Muscle of leg (tissue), 11 donors: ENCODE data around the gene AGBL4. TPM values are rescaled to one million over a fixed set of nuclear protein-coding genes. Genes with fewer than 3 reads are reported as not detected.
"Not testable (repeated sequence)": the region's sequence is repeated elsewhere in the genome, so short reads cannot be mapped to it uniquely, and the experiment has no call there.

Experiments
- DNase-seq: peaks from one replicate; pipeline ENCODE4 v3.0.0; 2013
- H3K27ac ChIP-seq: one replicate; pipeline ENCODE4 v1.5.1; 2013; ENCODE audit warnings: mild to moderate bottlenecking, low read length, control low read depth
- H3K27me3 ChIP-seq: one replicate; pipeline ENCODE4 v1.6.1; 2013; ENCODE audit warnings: low read length; ENCODE audit not compliant: control insufficient read depth, insufficient read depth
- H3K36me3 ChIP-seq: one replicate; pipeline ENCODE4 v1.6.1; 2013; ENCODE audit warnings: low read length; ENCODE audit not compliant: control insufficient read depth, insufficient read depth
- H3K4me1 ChIP-seq: one replicate; pipeline ENCODE4 v1.6.1; 2013; ENCODE audit warnings: low read length; ENCODE audit not compliant: control insufficient read depth, insufficient read depth
- H3K4me3 ChIP-seq: one replicate; pipeline ENCODE4 v1.5.1; 2013; ENCODE audit warnings: low read length, control low read depth
- H3K9me3 ChIP-seq: replicated peaks from 2 replicates; pipeline ENCODE4 v1.6.1; 2013; ENCODE audit warnings: low read depth, low read length; ENCODE audit not compliant: control insufficient read depth
- WGBS: methylation state at CpG from one replicate; pipeline ENCODE4 v1.1.5; 2013; ENCODE audit warnings: missing lambda C conversion rate; ENCODE audit not compliant: insufficient coverage; 5-methylcytosine and 5-hydroxymethylcytosine counted together
- polyA plus RNA-seq, 8 donors: library from polyadenylated mRNA; unstranded; fragments of 120-200 nt; gene quantifications; one replicate each; pipeline versions ENCODE4 v1.2.1 to v1.2.3, GENCODE V29; 2013; ENCODE audit warnings: inconsistent platforms in 1 of 8, low replicate concordance in 1 of 8; ENCODE audit not compliant: insufficient read length in 8 of 8, insufficient read depth in 1 of 8
- total RNA-seq: library from RNA; stranded (reverse); fragments of 120-200 nt; gene quantifications from one replicate; pipeline ENCODE4 v1.2.4, GENCODE V29; 2013

AGBL4 gene
- total and polyA plus RNA-seq, 9 donors: 0.05 to 0.50 (median 0.18) TPM

GRCh38 chr1:49016030-49016977, 1007.5 kb downstream of the AGBL4 start:
- Histone ChIP-seq H3K27me3 (no peaks in the 10 kb centered on the region), H3K4me3 (no peak overlapping the region), H3K27ac (no peak overlapping the region), H3K4me1 (no peaks in the 10 kb centered on the region), H3K36me3 (no peaks in the 10 kb centered on the region), H3K9me3 (no peaks in the 10 kb centered on the region)
- DNase-seq: no peak
- WGBS: 60% methylated on average over 4 of the region's 5 CpGs

DNA sequence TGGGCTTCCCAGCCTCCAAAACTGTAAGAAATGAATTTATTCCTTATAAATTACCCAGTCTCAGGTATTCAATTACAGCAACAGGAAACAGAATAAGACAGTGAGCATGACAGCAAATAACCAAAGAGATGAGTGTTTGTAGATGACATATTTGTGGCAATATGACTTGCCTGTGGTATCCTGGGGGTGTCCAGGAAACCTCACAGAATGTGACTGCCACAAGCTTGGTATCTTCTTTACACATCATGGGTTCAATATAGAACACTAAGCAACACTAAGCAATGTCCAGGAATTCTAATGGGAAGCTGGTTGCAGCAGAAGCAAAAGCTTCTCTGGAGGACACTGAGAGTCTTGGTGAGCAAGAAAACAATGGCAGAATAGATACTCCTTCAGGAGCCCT, 1010.7 kb downstream of the AGBL4 start:
- Histone ChIP-seq H3K27me3 (no peaks in the 10 kb centered on the region), H3K9me3 (no peaks in the 10 kb centered on the region), H3K27ac (no peak overlapping the region), H3K36me3 (no peaks in the 10 kb centered on the region), H3K4me1 (no peaks in the 10 kb centered on the region), H3K4me3 (no peak overlapping the region)
- DNase-seq: no peak

- H3K9me3 ChIP-seq, H3K27me3 ChIP-seq, H3K4me3 ChIP-seq, H3K4me1 ChIP-seq, H3K36me3 ChIP-seq, DNase-seq, H3K27ac ChIP-seq: not testable (repeated sequence)
- 94% methylated on average over 5 of the region's 10 CpGs for WGBS
Measured at GRCh38 chr1:49002981-49003380, 1020.8 kb downstream of the AGBL4 start.

- no peaks in the 10 kb centered on the region for H3K4me1 ChIP-seq
- WGBS: 77% methylated on average over 2 of the region's 3 CpGs
- no peak overlapping the region for H3K4me3 ChIP-seq
- no peaks in the 10 kb centered on the region for H3K36me3 ChIP-seq
- no peaks in the 10 kb centered on the region for H3K27me3 ChIP-seq
- H3K27ac ChIP-seq: no peak overlapping the region
- no peaks in the 10 kb centered on the region for H3K9me3 ChIP-seq
- DNase-seq: no peak
Measured at GRCh38 chr1:48999321-48999720, 1024.4 kb downstream of the AGBL4 start.

DNA sequence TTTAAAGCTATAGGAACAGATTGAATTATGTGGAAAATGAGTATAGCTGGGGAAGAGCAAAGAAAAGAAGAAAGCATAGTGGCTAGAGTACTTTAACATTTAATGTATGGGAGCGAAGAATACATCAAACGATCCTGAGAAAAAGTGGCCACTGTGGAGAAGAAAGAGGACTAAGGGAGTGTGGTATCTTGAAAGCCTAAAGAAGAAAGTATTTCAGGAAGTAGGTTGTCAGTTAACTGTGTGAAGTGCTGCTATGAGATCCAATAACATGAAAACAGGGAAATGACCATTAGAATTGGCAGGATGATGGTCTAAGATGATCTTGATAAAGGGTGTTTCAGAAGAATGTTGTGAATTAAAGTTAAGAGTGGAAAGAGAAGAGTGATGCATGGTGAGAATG, 1027.4 kb downstream of the AGBL4 start:
- no peak for DNase-seq
- Histone ChIP-seq H3K27ac (no peak overlapping the region), H3K4me1 (no peaks in the 10 kb centered on the region), H3K27me3 (no peaks in the 10 kb centered on the region), H3K4me3 (no peak overlapping the region), H3K36me3 (no peaks in the 10 kb centered on the region), H3K9me3 (peaks cover 5% of the 10 kb centered on the region)
- WGBS: 93% methylated on average over 2 of the region's 2 CpGs

GRCh38 chr1:48988633-48989197, 1035.0 kb downstream of the AGBL4 start:
- 50% methylated on average over 1 of the region's 9 CpGs for WGBS
- Histone ChIP-seq H3K9me3 (peaks cover 5% of the 10 kb centered on the region), H3K27me3 (no peaks in the 10 kb centered on the region), H3K4me1 (no peaks in the 10 kb centered on the region), H3K27ac (no peak overlapping the region), H3K4me3 (no peak overlapping the region), H3K36me3 (no peaks in the 10 kb centered on the region)
- no peak for DNase-seq

GRCh38 chr1:48979940-48980339, 1043.8 kb downstream of the AGBL4 start:
- Histone ChIP-seq H3K4me3 (no peak overlapping the region), H3K27me3 (no peaks in the 10 kb centered on the region), H3K4me1 (no peaks in the 10 kb centered on the region), H3K9me3 (no peaks in the 10 kb centered on the region), H3K27ac (no peak overlapping the region), H3K36me3 (no peaks in the 10 kb centered on the region)
- WGBS: 60% methylated on average over 1 of the region's 1 CpG
- DNase-seq: no peak

DNA sequence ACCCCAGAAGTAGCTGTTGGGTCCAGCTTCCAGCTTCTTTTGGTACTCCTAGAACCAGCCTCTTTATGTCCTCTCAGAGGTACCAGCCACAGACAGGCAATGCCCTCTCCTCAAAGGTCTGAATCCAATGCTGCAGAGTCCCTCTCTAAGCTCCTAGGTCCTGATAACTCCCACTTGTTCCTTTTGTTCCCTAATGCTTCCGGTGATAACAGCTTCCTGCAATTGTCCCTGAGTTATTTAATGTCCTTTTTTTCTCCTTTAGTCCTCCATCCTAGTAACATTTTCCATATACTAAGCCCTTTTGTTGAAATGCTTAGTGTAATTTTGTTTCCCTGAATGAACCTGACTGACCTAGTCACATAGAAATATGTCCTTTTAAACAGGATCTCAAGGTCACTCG, 1045.3 kb downstream of the AGBL4 start:
- H3K27ac ChIP-seq: no peak overlapping the region
- WGBS: 57% methylated on average over 1 of the region's 2 CpGs
- H3K4me1 ChIP-seq: no peaks in the 10 kb centered on the region
- H3K27me3 ChIP-seq: no peaks in the 10 kb centered on the region
- no peaks in the 10 kb centered on the region for H3K9me3 ChIP-seq
- peak; percentile 11 for DNase-seq
- no peak overlapping the region for H3K4me3 ChIP-seq
- no peaks in the 10 kb centered on the region for H3K36me3 ChIP-seq

GRCh38 chr1:48977273-48977672, 1046.5 kb downstream of the AGBL4 start:
- Histone ChIP-seq H3K9me3 (no peaks in the 10 kb centered on the region), H3K36me3 (no peaks in the 10 kb centered on the region), H3K4me1 (no peaks in the 10 kb centered on the region), H3K4me3 (no peak overlapping the region), H3K27me3 (no peaks in the 10 kb centered on the region), H3K27ac (no peak overlapping the region)
- no CpG with 5 or more reads among the region's 2 CpGs for WGBS
- no peak for DNase-seq

DNA sequence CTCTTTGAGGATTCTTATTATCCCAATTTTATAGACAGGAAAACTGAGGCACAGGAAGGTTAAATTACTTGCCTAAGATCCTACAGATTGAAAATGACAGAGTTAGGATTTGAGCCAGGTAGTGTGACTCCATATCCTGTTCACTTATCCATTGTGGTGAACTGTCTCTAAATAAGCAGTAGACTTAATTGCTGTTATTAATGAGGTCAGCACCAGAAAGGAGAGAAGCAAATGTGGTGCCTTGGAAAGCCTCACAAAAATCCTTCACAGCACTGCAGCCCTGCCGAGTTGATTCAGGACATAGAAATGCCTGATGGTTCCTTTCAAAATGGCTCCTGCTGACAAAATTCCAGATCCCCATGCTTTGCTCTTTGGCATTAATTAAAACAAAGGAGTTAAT, 1053.8 kb downstream of the AGBL4 start:
- Histone ChIP-seq H3K9me3 (no peaks in the 10 kb centered on the region), H3K27ac (no peak overlapping the region), H3K4me3 (no peak overlapping the region), H3K27me3 (no peaks in the 10 kb centered on the region), H3K4me1 (no peaks in the 10 kb centered on the region), H3K36me3 (no peaks in the 10 kb centered on the region)
- WGBS: no CpG with 5 or more reads among the region's 1 CpG
- no peak for DNase-seq
